Ovary (tissue), 3 donors: ENCODE data around the gene BPTF.
"Not testable (repeated sequence)": the region's sequence is repeated elsewhere in the genome, so short reads cannot be mapped to it uniquely, and the experiment has no call there.

Experiments
- EP300 ChIP-seq: sonication (generic); formaldehyde crosslinking; IDR thresholded peaks from one replicate; pipeline ENCODE4 v1.6.1; 2017; ENCODE audit warnings: antibody characterized with exemption
- POLR2A ChIP-seq: fragments of 450-650 bp; IDR thresholded peaks from one replicate; pipeline ENCODE4 v1.6.1; 2017; ENCODE audit warnings: antibody characterized with exemption, mild to moderate bottlenecking, moderate library complexity
- TF ChIP-seq, protein P1 (sequence below), 3 donors: fragments of 450-650 bp in 2 of 3; fragments of 200-600 bp in 1 of 3; IDR thresholded peaks; one replicate each; pipeline versions ENCODE4 v1.5.1 to v1.8.0; 2016 to 2022; ENCODE audit warnings: antibody characterized with exemption in 3 of 3, mild to moderate bottlenecking in 1 of 3
- donor health status: DM: no; HTN: no; CAD: no.

GRCh38 chr17:67963145-67963572, 137.9 kb downstream of the BPTF start:
- TF ChIP-seq, protein P1, sequence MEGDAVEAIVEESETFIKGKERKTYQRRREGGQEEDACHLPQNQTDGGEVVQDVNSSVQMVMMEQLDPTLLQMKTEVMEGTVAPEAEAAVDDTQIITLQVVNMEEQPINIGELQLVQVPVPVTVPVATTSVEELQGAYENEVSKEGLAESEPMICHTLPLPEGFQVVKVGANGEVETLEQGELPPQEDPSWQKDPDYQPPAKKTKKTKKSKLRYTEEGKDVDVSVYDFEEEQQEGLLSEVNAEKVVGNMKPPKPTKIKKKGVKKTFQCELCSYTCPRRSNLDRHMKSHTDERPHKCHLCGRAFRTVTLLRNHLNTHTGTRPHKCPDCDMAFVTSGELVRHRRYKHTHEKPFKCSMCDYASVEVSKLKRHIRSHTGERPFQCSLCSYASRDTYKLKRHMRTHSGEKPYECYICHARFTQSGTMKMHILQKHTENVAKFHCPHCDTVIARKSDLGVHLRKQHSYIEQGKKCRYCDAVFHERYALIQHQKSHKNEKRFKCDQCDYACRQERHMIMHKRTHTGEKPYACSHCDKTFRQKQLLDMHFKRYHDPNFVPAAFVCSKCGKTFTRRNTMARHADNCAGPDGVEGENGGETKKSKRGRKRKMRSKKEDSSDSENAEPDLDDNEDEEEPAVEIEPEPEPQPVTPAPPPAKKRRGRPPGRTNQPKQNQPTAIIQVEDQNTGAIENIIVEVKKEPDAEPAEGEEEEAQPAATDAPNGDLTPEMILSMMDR (IDR thresholded peaks at IDR 0.05) = peak; percentile 39 to 66 (median 60)
- not testable (repeated sequence) for TF ChIP-seq POLR2A, EP300
